ES-I3 (cell line): Measurements from ENCODE around the gene HIBCH.
"Not testable (repeated sequence)": the region's sequence is repeated elsewhere in the genome, so short reads cannot be mapped to it uniquely, and the experiment has no call there.

Source experiments
- H3K36me3 ChIP-seq: 2 replicates; pipeline ENCODE4 v1.6.1; 2013; ENCODE audit warnings: mild to moderate bottlenecking, low read length, control low read depth, moderate library complexity; ENCODE audit not compliant: insufficient read depth
- H3K4me1 ChIP-seq: 2 replicates; pipeline ENCODE4 v1.6.1; 2013; ENCODE audit warnings: mild to moderate bottlenecking, control low read depth, low read length; ENCODE audit not compliant: insufficient read depth
- H3K9ac ChIP-seq: 2 replicates; pipeline ENCODE4 v1.6.1; 2013; ENCODE audit warnings: low read depth, mild to moderate bottlenecking, low read length, moderate library complexity
- H3K9me3 ChIP-seq: 2 replicates; pipeline ENCODE4 v1.6.1; 2013; ENCODE audit warnings: mild to moderate bottlenecking, low read length, moderate library complexity; ENCODE audit not compliant: control insufficient read depth, insufficient read depth

The HIBCH gene

DNA sequence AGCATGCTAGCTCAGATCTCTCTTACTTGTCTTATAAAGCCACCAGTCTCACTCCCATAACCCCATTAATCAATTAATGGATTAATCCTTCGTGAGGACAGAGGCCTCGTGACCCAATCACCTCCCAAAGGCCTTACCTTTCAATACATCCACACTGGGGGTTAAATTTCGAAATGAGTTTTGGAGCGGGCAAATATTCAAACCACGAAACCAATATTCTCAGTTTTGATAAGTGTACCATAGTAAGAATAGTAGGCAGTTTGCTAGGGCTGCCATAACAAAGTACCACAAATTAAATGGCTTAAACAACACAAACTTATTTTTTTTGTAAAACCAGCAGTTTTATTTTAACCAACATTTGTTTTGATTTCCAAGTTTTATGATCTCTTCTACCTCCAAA is 15.2 kb downstream of the HIBCH start:
- Histone ChIP-seq H3K36me3 (no peaks in the 10 kb centered on the region; the same call in 1 of the 2 replicates), H3K9me3 (no peaks in the 10 kb centered on the region)

GRCh38 chr2:190303647-190304046 is 16.0 kb downstream of the HIBCH start:
- Histone ChIP-seq H3K36me3 (no peaks in the 10 kb centered on the region; the same call in 1 of the 2 replicates), H3K9ac (no peak overlapping the region), H3K4me1 (peaks cover 8% of the 10 kb centered on the region; the same call in 1 of the 2 replicates), H3K9me3 (no peaks in the 10 kb centered on the region)

More for the DNA sequence above, 15.2 kb downstream of the HIBCH start:
- Histone ChIP-seq H3K4me1 (peaks cover 8% of the 10 kb centered on the region; the same call in 1 of the 2 replicates), H3K9ac (no peak overlapping the region)

DNA sequence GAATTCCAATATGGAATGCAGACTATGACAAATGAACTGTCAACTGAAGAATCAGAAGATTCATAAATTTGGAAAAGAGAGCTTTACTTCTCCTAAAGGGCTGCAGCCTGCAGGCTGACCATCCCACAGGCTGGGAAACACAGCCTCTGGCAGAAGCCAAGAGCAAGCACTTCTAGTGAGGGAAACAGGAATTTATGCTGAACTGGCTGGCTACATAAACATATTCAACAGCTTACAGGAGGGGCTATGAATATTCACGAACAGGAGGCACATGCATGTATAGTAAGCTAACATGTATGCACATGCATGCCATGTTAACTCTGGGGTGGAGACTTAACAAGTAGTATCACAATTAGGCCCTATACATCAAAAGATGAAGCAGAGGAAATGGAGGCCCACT is 17.6 kb downstream of the HIBCH start:
- Histone ChIP-seq H3K9ac (no peak overlapping the region), H3K36me3 (no peaks in the 10 kb centered on the region; the same call in 1 of the 2 replicates), H3K9me3 (no peaks in the 10 kb centered on the region), H3K4me1 (peaks cover 8% of the 10 kb centered on the region; the same call in 1 of the 2 replicates)

DNA sequence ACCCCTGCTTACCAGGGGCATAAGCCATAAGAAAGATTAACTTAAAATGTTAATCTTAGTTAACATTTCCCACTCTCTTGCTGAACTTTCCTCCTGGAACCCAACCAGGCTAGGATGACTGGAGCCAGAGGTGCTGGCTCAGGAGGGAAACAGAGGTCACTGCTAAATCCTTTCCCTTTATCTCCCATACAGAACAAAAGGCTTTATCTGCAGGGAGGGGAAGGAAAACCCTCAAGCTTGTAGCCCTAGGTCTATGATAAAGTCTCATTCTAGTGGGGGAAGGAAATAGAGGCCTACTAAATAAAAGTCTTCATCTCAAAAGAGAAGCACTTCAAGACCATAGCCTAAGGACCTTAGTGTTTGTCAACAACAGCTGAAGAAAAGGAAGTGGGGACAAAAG is 18.6 kb downstream of the HIBCH start:
- H3K9ac ChIP-seq = no peak overlapping the region
- H3K9me3 ChIP-seq = no peaks in the 10 kb centered on the region
- no peaks in the 10 kb centered on the region; the same call in 1 of the 2 replicates for H3K36me3 ChIP-seq
- peaks cover 8% of the 10 kb centered on the region; the same call in 1 of the 2 replicates for H3K4me1 ChIP-seq

DNA sequence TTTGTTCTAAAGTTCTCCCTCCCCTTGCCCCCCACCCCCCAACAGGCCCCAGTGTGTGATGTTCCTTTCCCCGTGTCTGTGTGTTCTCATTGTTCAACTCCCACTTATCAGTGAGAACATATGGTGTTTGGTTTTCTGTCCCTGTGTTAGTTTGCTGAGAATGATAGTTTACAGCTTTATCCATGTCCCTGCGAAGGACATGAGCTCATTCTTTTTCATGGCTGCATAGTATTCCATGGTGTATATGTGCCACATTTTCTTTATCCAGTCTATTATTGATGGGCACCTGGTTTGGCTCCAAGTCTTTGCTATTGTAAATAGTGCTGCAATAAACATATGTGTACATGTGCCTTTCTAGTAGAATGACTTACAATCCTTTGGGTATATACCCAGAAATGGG is 21.7 kb downstream of the HIBCH start:
- not testable (repeated sequence) for H3K4me1 ChIP-seq, H3K36me3 ChIP-seq, H3K9me3 ChIP-seq, H3K9ac ChIP-seq

DNA sequence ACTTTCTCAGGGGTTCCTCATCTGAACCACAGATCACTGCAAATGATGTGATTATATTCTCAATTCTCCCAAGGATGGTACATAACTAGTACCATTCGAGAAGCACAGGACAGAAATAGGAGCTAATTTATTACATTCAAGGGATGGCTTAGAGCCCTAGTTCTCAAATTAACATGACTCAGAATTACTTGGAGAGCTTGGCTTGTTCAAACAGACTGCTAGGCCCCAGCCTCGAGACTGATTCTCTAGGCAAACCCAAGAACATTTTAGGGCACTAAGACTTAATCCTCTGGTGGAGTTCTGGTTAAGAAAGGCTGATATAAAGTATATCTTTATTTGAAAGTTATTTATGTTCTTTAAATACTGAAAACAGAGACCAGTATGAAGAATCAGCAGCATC is 35.8 kb downstream of the HIBCH start:
- H3K36me3 ChIP-seq = peaks cover 6% of the 10 kb centered on the region; the same call in 1 of the 2 replicates
- H3K9me3 ChIP-seq = no peaks in the 10 kb centered on the region
- H3K4me1 ChIP-seq = peaks cover 5% of the 10 kb centered on the region
- no peak overlapping the region for H3K9ac ChIP-seq

- Histone ChIP-seq H3K9ac (no peak overlapping the region), H3K4me1 (peaks cover 5% of the 10 kb centered on the region), H3K36me3 (no peaks in the 10 kb centered on the region), H3K9me3 (no peaks in the 10 kb centered on the region)
Measured at GRCh38 chr2:190280565-190281350, 38.9 kb downstream of the HIBCH start.

- H3K4me1 ChIP-seq, H3K36me3 ChIP-seq, H3K9ac ChIP-seq, H3K9me3 ChIP-seq: not testable (repeated sequence)
Measured at GRCh38 chr2:190279256-190280134, 40.1 kb downstream of the HIBCH start.

- no peaks in the 10 kb centered on the region for H3K36me3 ChIP-seq
- H3K4me1 ChIP-seq = peaks cover 5% of the 10 kb centered on the region
- no peak overlapping the region for H3K9ac ChIP-seq
- H3K9me3 ChIP-seq = no peaks in the 10 kb centered on the region
Measured at GRCh38 chr2:190277234-190278112, 42.2 kb downstream of the HIBCH start.

GRCh38 chr2:190272457-190272842 is 47.2 kb downstream of the HIBCH start:
- no peaks in the 10 kb centered on the region for H3K36me3 ChIP-seq
- no peaks in the 10 kb centered on the region for H3K9me3 ChIP-seq
- no peaks in the 10 kb centered on the region for H3K4me1 ChIP-seq
- H3K9ac ChIP-seq = no peak overlapping the region

DNA sequence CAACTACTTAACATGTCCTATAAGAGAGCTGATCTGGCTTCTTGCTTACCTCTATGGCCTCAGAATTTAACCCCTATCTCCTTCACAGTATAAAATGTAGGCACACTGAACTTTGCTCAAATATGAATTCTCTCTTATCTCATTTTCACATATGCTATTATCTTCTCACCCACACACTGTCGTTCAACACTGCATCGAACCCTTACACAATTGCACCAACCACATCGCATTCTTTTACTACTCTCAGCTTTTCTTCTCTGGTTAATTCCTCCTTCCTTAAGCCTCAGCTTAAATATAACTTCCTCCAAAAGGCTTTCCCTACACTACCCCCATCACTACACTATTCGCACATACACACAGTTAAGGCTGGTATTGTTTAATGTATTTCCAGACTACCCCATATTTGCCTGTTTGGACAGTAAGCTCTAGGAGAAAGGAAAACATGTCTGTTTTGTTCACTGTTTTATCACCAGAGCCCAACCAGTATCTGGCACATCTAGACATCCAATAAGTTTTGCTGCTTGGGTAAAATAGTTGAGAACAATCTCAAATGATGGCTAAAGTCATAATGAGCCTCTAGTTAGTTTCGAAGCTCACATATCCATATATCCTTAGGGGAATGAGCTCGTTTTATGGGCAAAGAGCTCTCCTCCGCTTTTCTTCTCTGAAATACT is 47.7 kb downstream of the HIBCH start:
- Histone ChIP-seq H3K4me1 (no peaks in the 10 kb centered on the region), H3K9ac (no peak overlapping the region), H3K36me3 (no peaks in the 10 kb centered on the region), H3K9me3 (no peaks in the 10 kb centered on the region)

DNA sequence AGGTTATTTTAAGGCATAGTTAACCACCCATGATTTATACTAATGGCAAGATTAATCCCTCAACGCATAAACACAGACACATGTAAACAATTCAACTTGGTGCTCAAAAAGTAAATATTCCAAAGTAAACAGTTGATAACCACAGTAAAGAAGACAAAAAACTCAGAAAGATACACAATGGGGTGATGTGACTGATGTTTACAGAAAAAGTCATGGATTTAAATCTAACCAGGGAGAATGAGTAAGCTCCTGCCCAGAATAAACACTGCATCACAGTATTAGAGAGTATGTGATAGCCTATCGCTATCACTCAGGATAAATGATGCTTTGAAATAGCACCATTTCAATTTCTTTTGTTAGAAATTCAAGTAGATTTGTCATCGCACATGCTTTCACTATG is 49.3 kb downstream of the HIBCH start:
- Histone ChIP-seq H3K4me1 (no peaks in the 10 kb centered on the region), H3K36me3 (no peaks in the 10 kb centered on the region), H3K9me3 (no peaks in the 10 kb centered on the region; the same call in 1 of the 2 replicates), H3K9ac (no peak overlapping the region)

GRCh38 chr2:190269699-190270098 is 49.9 kb downstream of the HIBCH start:
- not testable (repeated sequence) for H3K9ac ChIP-seq, H3K9me3 ChIP-seq, H3K36me3 ChIP-seq, H3K4me1 ChIP-seq
